Glomerular visceral epithelial cell (primary cell): ENCODE results near the gene CDRT15.
"Not testable (repeated sequence)": the region's sequence is repeated elsewhere in the genome, so short reads cannot be mapped to it uniquely, and the experiment has no call there.

Experiments
- DNase-seq: peaks from one replicate; pipeline ENCODE4 v3.0.0-alpha.2; 2016; ENCODE audit errors: extremely low spot score

Gene CDRT15

DNA sequence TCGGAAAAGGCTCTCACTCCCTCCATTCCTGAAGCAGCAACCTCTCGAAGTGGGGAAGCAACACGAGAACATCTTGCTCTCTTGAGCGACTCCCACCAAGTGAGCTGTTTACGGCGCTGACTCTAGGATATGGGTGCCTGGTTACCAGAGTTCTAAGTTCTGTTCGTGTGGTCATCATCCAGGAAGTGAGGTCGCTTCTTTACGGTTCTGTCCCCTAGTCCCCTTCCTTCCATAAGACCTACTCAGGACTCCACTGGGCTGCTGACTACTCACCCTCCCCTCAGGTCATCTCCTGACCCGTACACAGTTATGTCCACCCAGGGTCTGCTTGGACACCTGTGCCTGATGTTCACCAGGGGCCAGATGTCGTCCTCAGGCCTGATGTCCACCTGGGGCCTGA is at the start of gene CDRT15:
CDRT15 (minus strand) TSS at position 101 of the 400 bp plus-strand sequence; CDS start at position 72, 29 bp downstream.
- not testable (repeated sequence) for DNase-seq

DNA sequence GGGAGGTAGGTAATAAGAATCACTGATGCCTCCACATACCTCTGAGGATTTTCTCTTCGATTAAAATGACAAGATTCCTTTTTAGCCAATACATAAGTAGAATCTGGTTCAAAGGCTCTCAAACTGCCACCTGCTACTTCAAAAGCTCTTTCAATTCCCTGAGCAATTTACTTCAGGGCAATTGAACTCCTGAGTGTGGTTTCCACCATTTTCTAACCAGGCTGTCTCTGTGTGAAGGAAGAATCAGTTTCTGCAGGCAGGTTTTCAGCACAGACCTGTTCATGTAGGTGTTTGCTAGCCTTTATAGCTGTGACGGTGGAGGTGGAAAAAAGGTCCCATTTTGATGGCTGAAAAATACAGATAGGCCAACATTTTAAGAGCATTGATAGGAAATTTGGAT is 46.1 kb upstream of the CDRT15 start:
- no peak for DNase-seq

DNA sequence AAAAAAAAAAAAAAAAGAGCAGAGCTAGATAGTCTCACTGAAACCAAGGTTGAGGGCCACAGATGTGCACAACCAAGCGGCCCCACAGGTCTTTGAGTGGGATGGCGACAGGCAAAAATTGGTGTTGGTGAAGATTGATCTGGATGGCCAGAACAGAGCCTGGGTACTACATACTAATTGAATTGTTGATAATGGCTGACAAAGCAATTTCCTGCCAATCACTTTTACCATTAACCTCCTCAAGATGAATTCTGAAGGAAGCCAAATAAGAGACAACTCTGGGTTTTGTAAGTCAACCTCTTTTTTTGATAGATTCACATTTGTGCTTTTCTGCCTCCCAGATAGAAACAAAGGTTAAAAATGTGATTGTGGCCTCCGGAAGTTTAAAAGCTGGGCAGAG is 44.9 kb upstream of the CDRT15 start:
- no peak for DNase-seq

DNA sequence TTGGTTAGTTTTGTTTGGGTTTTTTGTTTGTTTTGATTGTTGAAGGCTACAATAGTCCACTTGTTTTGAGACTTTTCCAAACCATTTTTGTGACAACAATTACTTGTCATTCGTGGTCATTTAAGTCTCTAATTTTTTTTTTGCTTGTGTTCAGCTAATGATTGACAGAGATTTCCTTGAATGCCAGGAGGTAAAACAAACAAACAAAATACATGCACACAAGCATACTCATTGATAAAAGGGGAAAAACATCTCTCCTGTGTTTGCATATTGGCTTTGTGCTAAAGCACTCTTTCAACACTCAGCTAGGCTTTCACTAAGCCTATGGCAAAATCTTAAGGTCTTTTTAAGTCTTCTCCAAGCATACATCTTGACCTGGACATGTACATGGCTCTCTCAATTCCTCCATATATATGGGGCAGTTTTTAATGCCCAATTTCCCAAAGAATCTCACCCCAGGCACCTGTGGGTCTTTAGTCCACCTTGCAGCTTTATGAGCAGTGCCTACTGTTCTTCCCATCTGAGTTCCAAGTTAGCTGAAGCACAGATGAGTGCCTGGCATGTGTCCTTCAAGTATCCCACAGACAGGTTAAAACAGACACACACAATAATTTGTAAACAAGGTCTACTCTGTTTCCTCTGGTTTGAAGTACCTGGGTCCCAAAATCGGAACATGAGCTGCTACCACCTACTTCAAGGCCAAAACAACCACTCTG is 40.0 kb upstream of the CDRT15 start:
- no peak for DNase-seq

DNA sequence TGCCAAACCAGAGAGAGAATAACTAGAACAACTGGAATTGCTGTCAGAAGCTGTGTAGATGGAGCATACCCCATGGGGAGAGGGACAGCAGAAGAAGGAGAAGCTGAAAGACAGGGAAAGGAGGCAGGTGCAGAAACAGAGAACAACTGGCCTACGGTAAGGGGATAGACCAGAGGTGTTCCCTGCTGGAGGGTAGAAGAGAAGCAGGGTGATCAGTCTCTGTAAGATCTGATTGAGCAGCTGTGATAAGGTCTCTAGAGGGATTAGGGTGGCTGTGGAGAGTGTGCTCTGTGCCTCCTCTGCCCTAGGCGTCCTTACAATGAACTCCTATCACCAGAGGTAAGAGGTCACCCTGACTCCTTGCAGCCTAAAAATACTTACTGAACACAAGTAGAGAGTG is 33.8 kb upstream of the CDRT15 start:
- no peak for DNase-seq

DNA sequence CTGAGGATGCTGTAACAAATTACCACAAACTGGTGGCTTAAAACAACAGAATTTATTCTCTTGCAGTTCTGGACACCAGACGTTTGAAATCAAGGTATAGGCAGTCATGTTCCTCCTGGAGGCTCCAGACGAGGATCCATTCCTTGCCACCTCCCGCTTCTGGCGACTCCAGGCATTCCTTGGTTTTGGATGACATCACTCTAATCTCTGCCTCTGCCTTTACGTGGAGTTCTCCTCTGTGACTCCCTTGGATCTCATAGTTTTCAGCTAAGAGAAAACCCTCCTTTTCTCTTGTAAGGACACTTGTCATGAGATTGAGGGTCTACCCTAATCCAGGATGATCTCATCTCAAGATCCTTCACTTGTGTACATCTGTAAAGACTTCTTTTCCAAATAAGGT is 32.8 kb upstream of the CDRT15 start:
- DNase-seq, result no peak

DNA sequence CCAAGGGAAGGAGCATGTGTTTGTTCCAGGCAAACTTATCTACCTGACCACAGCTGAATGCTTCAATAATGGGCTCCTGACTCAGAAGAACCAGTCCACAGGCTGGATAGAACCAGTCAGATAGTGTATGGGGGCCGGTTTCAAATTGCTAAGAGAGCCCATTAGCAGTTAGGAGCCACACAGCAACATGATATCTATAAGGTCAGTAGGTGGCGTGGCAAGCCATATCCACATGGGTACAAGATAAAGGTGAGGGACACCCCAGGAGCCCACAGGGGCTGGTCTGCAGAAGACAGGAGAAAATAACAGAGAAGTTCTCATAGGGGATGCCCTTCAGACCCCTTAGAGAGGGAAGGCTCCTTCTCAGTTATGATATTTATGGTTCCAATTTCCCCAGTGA is 31.6 kb upstream of the CDRT15 start:
- DNase-seq, result no peak

DNA sequence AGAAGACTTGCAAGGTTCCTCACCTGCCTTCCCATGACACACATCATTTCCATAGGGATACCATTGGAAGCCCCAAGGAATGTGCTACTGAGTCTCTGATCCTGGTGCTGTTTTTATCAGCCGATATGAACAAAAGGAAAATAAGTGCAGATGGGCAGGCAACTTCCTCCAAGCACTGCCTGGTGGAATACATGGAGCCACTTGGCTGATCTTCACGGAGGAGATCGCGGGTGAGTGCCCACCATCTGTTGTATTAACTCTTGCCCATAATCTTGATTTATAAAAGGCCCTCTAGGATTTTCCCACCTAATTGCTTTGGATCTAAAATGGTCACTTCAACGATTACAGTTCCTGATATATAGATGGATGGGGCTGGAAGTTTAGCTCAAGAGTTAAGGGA is 24.7 kb upstream of the CDRT15 start:
- no peak for DNase-seq

DNA sequence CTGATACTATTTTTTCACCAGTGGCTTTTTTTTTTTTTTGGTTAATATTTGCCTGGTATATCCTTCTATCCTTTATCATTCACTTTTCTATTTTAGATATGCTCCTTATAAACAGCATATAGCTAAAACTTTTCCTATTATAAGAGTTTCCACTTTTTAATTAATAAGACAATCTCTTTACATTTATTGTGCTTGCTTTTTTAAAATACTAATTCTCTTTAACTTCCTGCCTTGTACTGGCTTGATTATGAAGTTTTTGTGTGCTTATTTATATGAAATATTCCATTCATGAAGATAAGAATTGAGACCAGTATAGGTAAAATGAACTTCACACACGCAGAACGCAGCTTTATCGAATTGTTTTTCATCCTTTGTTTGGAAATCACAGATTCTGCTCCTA is 9.0 kb upstream of the CDRT15 start:
- DNase-seq, result no peak

DNA sequence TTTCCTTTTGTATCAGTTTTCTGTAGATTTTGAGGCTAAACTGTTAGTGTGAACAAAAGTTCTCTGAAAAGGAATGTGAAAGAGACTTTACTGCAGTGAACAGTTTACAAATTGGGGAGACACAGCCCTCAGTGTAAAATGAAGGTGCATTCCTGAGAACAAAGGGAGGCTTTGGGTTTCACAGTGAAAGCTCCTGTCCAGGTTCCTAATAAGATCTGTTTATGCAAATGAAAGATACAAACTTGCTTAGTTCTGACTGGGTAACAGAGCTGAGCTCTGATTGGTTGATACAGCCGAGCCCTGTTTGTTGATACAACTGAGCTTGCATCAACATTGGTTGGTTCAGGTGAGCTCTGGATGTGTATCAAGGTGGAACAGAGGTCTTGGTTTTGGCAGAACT is 8.3 kb upstream of the CDRT15 start:
- DNase-seq, result no peak

DNA sequence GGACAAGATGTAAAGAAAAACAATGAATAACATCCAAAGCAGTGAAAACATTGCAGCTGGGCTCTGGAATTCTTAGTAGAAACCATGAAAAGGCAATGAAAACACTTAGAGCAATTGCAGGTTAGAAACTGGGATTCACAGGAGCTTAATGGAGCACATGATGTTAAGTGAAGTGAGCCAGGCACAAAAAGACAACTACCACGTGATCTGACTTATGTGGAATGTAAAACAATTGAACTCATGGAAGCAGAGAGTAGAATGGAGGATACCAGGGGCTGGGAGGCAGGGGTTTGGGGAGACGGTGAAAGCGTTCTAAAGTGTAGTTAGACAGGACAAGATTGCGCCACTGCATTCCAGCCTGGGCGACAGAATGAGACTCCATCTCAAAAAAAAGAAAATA is 2.6 kb upstream of the CDRT15 start:
- not testable (repeated sequence) for DNase-seq

DNA sequence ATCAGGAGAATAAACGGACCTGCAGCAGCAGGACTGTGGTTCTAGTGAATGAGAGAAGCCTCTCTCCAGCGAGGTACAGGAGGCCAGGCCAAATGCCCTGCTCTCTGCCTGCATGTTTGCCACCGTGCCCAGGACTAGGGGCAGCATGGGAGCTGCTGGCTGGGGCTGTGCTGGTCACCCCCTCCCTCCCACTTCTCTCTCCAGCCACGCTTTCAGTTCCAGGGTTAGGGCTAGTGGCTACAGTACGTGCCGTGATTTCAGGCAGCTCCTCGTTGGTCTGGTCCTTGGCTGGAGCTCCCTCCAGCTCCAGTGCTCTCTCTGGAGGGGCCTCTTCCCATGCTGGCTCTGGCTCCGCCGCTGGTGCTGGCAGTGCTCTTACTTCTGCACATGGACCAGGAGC is 630 bp downstream of the CDRT15 start:
- DNase-seq, result not testable (repeated sequence)

DNA sequence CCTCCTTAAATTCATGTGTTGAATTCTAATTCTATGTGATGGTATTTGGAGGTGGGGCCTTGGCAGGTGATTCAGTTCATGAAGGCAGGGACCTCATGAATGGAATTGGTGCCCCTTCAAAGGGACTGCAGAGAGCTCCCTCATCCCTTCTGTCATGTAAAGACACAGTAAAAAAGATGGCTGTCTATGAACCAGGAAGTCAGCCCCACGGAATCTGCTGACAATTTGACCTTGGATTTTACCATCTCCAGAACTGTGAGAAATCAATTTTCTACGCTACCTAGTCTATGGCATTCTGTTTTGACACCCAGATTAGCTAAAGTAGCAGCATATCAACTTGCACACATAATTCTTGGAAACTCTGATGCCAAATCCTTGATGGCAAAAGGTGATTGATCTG is 1.6 kb downstream of the CDRT15 start:
- not testable (repeated sequence) for DNase-seq

DNA sequence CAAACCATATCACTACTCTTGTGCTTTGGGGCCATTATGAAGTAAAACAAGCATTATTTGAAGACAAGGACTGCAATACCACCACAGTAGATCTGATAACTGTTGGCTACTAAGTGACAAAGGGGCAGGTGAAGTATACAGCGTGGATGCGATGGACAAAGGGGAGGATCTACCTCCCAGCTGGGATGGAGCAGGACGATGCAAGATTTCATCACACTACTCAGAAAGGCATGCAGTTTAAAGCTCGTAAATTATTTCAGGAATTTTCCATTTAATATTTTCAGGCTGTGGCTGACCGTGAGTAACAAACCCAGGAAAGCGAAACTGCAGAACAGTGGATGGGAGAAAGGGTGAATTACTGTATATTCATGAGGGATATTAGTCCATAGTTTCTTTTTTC is 5.5 kb downstream of the CDRT15 start:
- not testable (repeated sequence) for DNase-seq

DNA sequence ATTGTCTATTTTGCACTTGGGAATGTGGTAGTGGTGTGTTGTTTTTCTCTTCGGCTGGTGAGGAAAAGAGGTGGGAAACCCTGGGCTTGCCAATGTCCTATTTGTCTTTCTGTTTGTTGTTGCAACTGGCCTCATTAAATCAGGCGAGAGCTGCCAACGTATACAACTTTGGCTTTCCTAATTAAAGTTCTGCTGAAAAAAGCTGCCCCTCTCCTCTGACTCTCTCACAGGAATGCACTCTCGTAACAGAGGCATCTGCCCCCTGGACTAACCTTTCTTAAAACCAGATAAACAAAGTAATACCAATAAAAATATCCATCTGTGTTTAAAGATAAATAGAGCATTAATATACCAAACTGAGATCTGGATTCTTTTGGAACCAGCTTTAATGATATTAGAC is 7.8 kb downstream of the CDRT15 start:
- no peak for DNase-seq

DNA sequence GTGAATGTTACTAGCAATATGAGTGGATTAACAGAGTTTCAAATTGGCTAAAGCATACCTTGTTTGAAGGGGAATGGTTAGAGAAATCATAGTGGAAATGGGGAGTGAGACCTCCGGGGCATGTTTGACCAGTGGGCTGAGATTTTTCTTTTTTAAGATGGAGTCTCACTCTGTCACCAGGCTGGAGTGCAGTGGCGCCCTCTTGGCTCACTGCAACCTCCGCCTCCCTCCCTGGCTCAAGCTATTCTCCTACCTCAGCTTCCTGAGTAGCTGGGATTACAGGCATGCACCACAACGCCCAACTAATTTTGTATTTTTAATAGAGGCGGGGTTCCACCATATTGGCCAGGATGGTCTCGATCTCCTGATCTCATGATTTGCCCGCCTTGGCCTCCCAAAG is 9.6 kb downstream of the CDRT15 start:
- no peak for DNase-seq

DNA sequence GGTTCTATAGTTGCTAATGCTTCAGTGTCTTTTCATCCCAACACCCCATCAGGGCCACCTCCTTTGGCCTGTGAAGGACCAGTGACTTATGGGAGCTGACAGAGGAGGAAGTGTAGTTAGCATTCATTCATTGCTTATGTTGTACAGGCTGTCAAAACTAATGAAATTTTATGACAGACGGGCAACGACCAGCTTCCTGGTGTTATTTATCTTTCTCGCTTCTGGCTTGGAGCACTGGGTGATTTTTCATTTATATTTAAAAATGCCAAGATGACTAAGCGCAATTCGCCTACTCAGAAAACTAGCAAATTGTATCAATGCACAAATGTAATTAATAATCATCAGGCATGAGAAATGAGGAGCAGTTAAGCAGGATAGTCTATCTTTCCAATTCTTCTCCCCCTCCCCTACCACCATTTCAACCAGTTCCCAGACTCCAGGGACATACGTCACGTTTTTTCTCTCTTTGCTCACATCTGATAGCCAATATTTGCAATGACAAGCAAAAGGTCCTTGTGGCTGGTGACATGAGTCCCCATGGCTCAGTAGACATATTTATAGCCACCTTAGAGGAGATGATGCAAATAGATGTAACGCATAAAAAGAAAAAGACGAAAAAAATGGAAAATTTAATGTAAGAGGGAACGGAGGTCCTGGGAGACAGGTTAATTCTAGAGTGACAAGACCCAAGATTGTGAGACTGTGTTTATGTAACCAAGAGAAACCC is 11.2 kb downstream of the CDRT15 start:
- DNase-seq, result no peak

DNA sequence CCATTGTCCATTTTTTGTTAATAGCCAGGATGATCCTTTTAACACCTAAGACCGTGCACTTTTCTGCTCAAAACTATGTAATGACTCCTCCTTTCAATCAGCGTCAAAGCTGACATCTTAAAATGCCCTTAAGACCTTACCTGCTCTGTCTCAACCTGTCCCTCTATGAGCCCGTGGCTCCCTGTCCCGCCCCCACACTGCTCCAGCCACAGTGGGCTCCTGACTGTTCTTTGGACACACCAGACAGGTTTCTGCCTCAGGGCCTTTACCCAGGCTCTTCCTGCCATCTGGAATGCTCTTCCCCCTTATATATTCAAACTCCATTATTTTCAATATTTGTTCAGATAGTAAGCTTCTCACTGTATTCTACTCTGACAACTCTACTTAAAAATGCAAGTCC is 14.1 kb downstream of the CDRT15 start:
- DNase-seq, result no peak

DNA sequence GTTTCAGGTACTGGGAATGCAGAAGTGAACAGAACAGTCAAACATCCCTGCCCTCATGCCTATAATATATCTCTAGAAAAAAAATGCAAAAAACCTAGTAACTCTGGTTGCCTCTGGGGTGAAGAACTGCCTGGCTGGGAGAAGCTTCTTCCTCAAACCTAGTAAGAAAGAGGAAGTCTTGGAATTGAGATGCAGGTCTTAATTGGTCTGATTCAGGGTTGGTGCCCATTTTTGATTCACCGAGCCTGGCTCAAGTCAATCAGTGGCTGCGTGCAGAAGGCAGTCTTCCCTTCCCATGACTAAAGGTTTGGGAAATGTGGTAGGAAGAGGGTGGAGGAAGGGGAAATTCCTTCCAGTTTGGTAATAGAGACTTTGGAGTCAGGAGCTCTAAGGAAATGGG is 22.4 kb downstream of the CDRT15 start:
- no peak for DNase-seq

DNA sequence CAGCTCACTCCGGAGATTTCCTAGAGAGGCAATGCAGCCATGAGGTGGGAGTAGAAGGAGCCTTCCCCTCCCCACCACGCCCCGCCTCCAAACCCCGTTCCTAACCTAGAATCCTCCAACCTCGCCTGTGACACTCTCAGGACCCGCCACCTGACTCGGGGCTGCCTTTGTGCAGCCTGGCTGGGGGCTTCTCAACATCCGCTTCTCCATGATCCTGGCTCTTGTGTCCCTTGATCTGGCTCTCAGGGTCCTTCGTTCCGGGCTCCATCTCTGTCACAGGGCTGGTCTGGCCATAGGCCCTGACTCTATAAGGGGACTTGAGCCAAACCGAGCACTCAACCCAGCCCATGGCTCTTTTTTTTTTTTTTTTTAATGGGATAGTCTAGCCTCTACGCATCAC is 24.3 kb downstream of the CDRT15 start:
- no peak for DNase-seq

DNA sequence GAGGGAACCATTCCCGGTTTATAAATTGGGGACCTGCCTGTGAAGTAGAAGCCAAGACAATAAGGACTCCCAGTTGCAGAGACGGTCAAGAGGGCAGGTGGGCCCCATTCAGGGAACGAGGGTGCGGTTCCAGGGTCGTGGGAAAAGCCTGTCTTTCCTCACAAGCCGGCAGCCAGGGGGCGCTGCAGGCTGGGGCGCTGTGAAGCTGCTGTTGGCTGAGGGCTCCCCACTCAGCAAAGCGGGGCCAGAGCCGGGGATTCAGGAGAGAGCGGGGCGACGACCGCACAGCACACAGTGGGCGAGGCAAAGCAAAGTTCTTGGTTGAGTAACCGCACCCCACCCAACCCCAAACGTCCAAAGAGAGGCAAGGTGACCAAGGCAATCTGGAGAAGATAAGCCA is 24.9 kb downstream of the CDRT15 start:
- no peak for DNase-seq

DNA sequence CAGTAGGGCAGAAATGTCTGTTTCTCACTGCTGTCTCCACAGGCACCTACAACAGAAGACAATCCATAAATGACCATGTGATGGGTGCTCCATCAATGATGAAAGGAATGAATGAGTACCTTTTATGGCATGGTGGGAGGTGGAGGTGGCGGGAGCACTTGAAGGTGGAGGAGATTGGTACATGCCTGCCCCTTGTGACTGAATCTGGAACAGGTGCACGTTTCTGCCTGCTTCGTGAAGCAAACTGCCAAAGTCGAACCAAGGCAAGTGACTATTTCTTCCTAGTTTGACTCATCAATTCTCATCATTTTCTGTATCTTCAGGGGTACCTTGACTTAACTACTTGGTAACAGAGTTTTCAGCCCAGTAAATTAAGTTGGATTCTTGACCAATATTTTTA is 25.4 kb downstream of the CDRT15 start:
- no peak for DNase-seq

DNA sequence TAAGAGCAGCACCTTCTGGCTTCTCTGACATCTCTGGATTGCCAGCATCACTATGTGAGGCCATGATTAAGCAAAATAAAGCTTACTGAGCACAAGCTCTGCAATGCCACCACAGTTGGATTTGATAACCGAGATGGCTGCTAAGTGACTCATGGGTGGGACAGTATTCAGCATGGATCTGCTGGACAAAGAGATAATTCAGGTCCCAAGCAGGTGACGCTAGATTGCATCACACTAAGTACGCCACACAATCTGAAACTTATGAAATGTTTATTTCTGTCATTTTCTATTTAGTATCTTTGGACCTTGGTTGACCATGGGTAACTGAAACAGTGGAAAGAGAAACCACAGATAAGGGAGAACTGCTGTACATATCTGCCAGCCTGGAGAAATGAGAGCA is 27.4 kb downstream of the CDRT15 start:
- DNase-seq, result no peak

DNA sequence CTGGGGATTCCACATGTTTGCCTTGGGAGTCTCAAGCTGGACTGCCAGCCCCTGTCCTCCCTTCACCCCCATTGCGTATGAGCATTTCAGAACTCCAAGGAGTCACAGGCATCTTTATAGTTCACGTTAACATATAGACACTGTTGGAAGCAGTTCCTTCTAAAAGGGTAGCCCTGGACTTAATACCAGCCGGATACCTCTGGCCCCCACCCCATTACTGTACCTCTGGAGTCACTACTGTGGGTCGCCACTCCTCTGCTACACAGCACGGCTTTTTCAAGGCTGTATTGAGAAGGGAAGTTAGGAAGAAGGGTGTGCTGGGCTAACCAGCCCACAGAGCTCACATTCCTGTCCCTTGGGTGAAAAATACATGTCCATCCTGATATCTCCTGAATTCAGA is 28.9 kb downstream of the CDRT15 start:
- DNase-seq, result no peak
